K562 (cell line): Measurements from ENCODE around the gene FA2H. TPM values are rescaled to one million over a fixed set of nuclear protein-coding genes. Genes with fewer than 3 reads are reported as not detected.

Source experiments
- ATAC-seq: fragments of 200-7000 bp; cut with Tn5 transposase; 3 replicates; pipeline ENCODE4 v1.9.1; 2020; ENCODE audit warnings: moderate library complexity
- BruUV-seq: library from RNA; stranded (reverse); fragments of 400-500 nt; replicated peaks from 2 replicates; lab custom pipeline; 2021; lab: Mats Ljungman, UMichigan
- CTCF ChIA-PET: fragments of 300-600 bp; formaldehyde crosslinking; extraction: SDS; loops from one replicate; lab custom pipeline; 2021; ENCODE audit warnings: low intra/inter-chr PET ratio; lab: Yijun Ruan, JAX
- POLR2A ChIA-PET: fragments of 300-600, 350-650 bp; sonication (Branson Sonifier 250); formaldehyde crosslinking; extraction: SDS; loops from one replicate; lab custom pipeline; 2021; ENCODE audit warnings: antibody characterized with exemption, inconsistent platforms; lab: Yijun Ruan, JAX
- DNase-seq, 4 experiments: peaks; one replicate each; pipeline versions ENCODE4 v3.0.0 to v3.0.0-alpha.2; 2011 to 2018; ENCODE audit warnings: low spot score in 3 of 4, mixed read lengths in 3 of 4; ENCODE audit errors: extremely low read depth in 1 of 4
- FAIRE-seq: peaks from 2 replicates; lab custom pipeline; 2011; peaks lifted over from hg19 to GRCh38; lab: Jason Lieb, UNC
- H2AFZ ChIP-seq: 2 replicates; pipeline ENCODE4 v1.6.0; 2011; ENCODE audit warnings: low read depth, low read length, control low read depth, inconsistent platforms
- H3K27ac ChIP-seq: fragments of 200-600 bp; 3 replicates; pipeline ENCODE4 v1.8.0; 2011; ENCODE audit warnings: low read depth, mild to moderate bottlenecking, control low read depth, inconsistent platforms, low read length, moderate library complexity, mixed read lengths; ENCODE audit errors: extremely low read depth
- H3K27me3 ChIP-seq, 2 experiments: fragments of 300-600 bp in 1 of 2; 2 replicates in 1 of 2; 3 replicates in 1 of 2; pipeline versions ENCODE4 v1.6.0 to v1.8.0; 2011; ENCODE audit warnings: inconsistent platforms in 2 of 2, low read length in 2 of 2, mild to moderate bottlenecking in 1 of 2, mixed read lengths in 1 of 2, moderate library complexity in 1 of 2; ENCODE audit not compliant: control insufficient read depth in 2 of 2, insufficient read depth in 2 of 2
- H3K36me3 ChIP-seq: fragments of 300-600 bp; 3 replicates; pipeline ENCODE4 v1.8.0; 2011; ENCODE audit warnings: mild to moderate bottlenecking, low read length, inconsistent platforms; ENCODE audit not compliant: control insufficient read depth, insufficient read depth
- H3K4me1 ChIP-seq, 2 experiments: fragments of 200-600 bp in 1 of 2; replicated peaks in 1 of 2; 2 replicates in 1 of 2; 3 replicates in 1 of 2; pipeline versions ENCODE4 v1.5.1 to v1.8.0; 2011; ENCODE audit warnings: inconsistent platforms in 2 of 2, low read length in 2 of 2, mild to moderate bottlenecking in 1 of 2, mixed read lengths in 1 of 2, moderate library complexity in 1 of 2; ENCODE audit not compliant: control insufficient read depth in 2 of 2, insufficient read depth in 2 of 2
- H3K4me2 ChIP-seq: 2 replicates; pipeline ENCODE4 v1.6.1; 2011; ENCODE audit warnings: low read length, control low read depth, inconsistent platforms, mixed read lengths; ENCODE audit not compliant: insufficient read depth
- H3K4me3 ChIP-seq: fragments of 200-600 bp; sonication (generic), shearing (Covaris generic); 2 replicates; pipeline ENCODE4 v1.5.1; 2016; ENCODE audit warnings: control low read depth, inconsistent platforms
- H3K79me2 ChIP-seq: fragments of 200-600 bp; 3 replicates; pipeline ENCODE4 v1.8.0; 2011; ENCODE audit warnings: low read length, inconsistent platforms; ENCODE audit not compliant: control insufficient read depth, insufficient read depth
- H3K9ac ChIP-seq, 2 experiments: 2 replicates each; pipeline versions ENCODE4 v1.6.0 to v1.6.1; 2011; ENCODE audit warnings: low read depth in 2 of 2, low read length in 2 of 2, control low read depth in 1 of 2, inconsistent platforms in 1 of 2, mild to moderate bottlenecking in 1 of 2, mixed read lengths in 1 of 2; ENCODE audit not compliant: insufficient read depth in 1 of 2
- H3K9me1 ChIP-seq: one replicate; pipeline ENCODE4 v1.6.0; 2011; ENCODE audit warnings: inconsistent platforms, mild to moderate bottlenecking, low read length, moderate library complexity; ENCODE audit not compliant: control insufficient read depth, insufficient read depth
- H3K9me3 ChIP-seq: replicated peaks from 2 replicates; pipeline ENCODE4 v1.5.1; 2011; ENCODE audit warnings: low read depth, low read length, inconsistent platforms; ENCODE audit not compliant: control insufficient read depth, insufficient read depth
- H4K20me1 ChIP-seq: replicated peaks from 2 replicates; pipeline ENCODE4 v1.6.1; 2011; ENCODE audit warnings: low read length, inconsistent platforms, mixed read lengths; ENCODE audit not compliant: control insufficient read depth, insufficient read depth
- C11orf30 ChIP-seq: fragments of 450-650 bp; IDR thresholded peaks from 2 replicates; pipeline ENCODE4 v1.6.1; 2016; ENCODE audit warnings: low read depth, mild to moderate bottlenecking
- CBFA2T2 ChIP-seq: fragments of 450-650 bp; conservative IDR thresholded peaks from 2 replicates; pipeline ENCODE4 v1.6.1; 2017; ENCODE audit warnings: mild to moderate bottlenecking
- ETV5 ChIP-seq: sonication (generic); formaldehyde crosslinking; IDR thresholded peaks from 2 replicates; pipeline ENCODE4 v1.4.0; 2020; ENCODE audit warnings: low read depth, mild to moderate bottlenecking, missing genetic modification reagents
- IRF9 ChIP-seq: fragments of 450-650 bp; IDR thresholded peaks from 2 replicates; pipeline ENCODE4 v1.6.1; 2016; ENCODE audit warnings: missing biosample characterization, missing genetic modification characterization
- MNT ChIP-seq, 2 experiments: fragments of 450-650 bp; conservative IDR thresholded peaks; 2 replicates each; pipeline ENCODE4 v1.6.1; 2017; ENCODE audit warnings: mild to moderate bottlenecking in 2 of 2, moderate library complexity in 2 of 2
- MTA1 ChIP-seq: fragments of 450-650 bp; IDR thresholded peaks from 2 replicates; pipeline ENCODE4 v1.6.1; 2017; ENCODE audit warnings: borderline replicate concordance
- SNIP1 ChIP-seq: fragments of 450-650 bp; IDR thresholded peaks from 2 replicates; pipeline ENCODE4 v1.7.1; 2017; ENCODE audit warnings: low read depth, mild to moderate bottlenecking
- SRSF1 ChIP-seq: fragments of 200-400 bp; formaldehyde crosslinking; IDR thresholded peaks from 2 replicates; pipeline ENCODE4 v1.6.1; 2017; ENCODE audit warnings: mild to moderate bottlenecking, low read depth, low read length, moderate library complexity
- ZHX1 ChIP-seq: fragments of 150-350 bp; conservative IDR thresholded peaks from 2 replicates; pipeline ENCODE4 v1.6.1; 2014; ENCODE audit warnings: low read length
- ZNF253 ChIP-seq: fragments of 250-450 bp; sonication (Bioruptor Pico); conservative IDR thresholded peaks from 2 replicates; pipeline ENCODE4 v1.6.1; 2021; ENCODE audit warnings: mild to moderate bottlenecking
- ZNF766 ChIP-seq: fragments of 200-800 bp; sonication (Bioruptor generic); conservative IDR thresholded peaks from 2 replicates; pipeline ENCODE4 v1.6.1; 2016; ENCODE audit warnings: missing genetic modification characterization, missing compliant biosample characterization
- WGBS: fragments of 100-300 bp; shearing (Covaris generic); methylation state at CpG from one replicate; pipeline ENCODE4 v1.1.6; 2016; ENCODE audit warnings: low coverage, mixed read lengths; ENCODE audit not compliant: insufficient coverage; ENCODE audit errors: missing lambda C conversion rate; 5-methylcytosine and 5-hydroxymethylcytosine counted together
- in situ Hi-C: fragments of 300-500 bp; cut with MboI; formaldehyde crosslinking; loops from 4 replicates; pipeline ENCODE4 v1.15.0; 2018; ENCODE audit warnings: inconsistent platforms, mixed read lengths
- intact Hi-C: fragments of 100-400 bp; cut with micrococcal nuclease; formaldehyde crosslinking; loops from 2 replicates; pipeline ENCODE4 v1.14.2; 2022
- polyA plus RNA-seq, 8 experiments: library from polyadenylated mRNA; depleted of rRNA in 4 of 8; stranded (reverse) in 5 of 8; unstranded in 3 of 8; fragments of >200 nt; fragmentation: Nextera tagmentation in 2 of 8; fragmentation: Illumina TruSeq in 1 of 8; extraction: Ambion mirVana in 2 of 8; extraction: Trizol in 1 of 8; gene quantifications; 2 replicates each; pipeline versions ENCODE4 v1.2.1 to v1.2.3, GENCODE V29; 2011 to 2014; ENCODE audit warnings: inconsistent platforms in 1 of 8, missing spikeins in 1 of 8
- total RNA-seq, 7 experiments: library from RNA; depleted of rRNA in 6 of 7; stranded (reverse); fragments of >200 nt in 6 of 7; fragmentation: Illumina TruSeq in 2 of 7; extraction: Trizol in 2 of 7; gene quantifications; 2 replicates each; pipeline versions ENCODE4 v1.2.1 to v1.2.3, GENCODE V29; 2011 to 2021; ENCODE audit warnings: low replicate concordance in 1 of 7
- TF ChIP-seq, protein P1 (sequence below): fragments of 250-450 bp; sonication (Bioruptor Pico); IDR thresholded peaks from 2 replicates; pipeline ENCODE4 v1.5.1; 2021; ENCODE audit warnings: mild to moderate bottlenecking

FA2H gene
- total and polyA plus RNA-seq, 9 of the 15 experiments (the other 6 are each of a cell fraction or from before 2014, with no cell fraction given): not detected

DNA sequence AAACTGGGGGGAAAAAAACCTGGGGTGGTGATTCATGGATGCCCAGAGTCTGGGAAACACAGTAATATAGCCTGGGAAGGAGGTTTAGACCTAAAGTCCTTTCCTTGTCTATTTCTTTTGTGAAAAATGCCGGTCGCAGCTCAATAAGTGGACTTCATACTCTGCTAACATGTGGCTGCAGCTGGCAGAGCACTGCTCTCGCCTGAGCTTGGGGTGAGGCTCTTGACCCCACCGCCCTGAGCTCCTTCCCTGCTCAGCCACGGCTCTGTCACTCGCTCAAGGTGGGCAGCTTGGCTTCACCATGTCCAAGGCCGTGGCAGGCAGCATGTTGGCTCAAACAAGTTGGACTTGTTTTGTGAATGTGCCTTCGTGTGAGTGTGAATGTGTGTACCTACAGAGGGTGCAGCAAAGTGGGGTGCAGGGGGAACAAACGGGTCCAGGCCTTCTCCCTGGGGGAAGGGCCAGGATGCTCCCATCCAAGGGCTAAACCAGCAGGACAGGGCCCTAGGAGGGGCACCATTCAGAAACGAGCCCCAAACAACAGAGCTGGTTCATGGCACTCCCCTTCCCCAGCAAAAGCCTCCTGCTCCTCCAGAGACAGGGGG is 4.9 kb downstream of the FA2H start (continued):
- TF ChIP-seq SNIP1 (no peak), IRF9 (tag) (no peak), ZNF766 (CRISPR knock-in tag) (no peak), MNT (conservative IDR thresholded peaks at IDR 0.05) (no peak), CBFA2T2 (no peak)

DNA sequence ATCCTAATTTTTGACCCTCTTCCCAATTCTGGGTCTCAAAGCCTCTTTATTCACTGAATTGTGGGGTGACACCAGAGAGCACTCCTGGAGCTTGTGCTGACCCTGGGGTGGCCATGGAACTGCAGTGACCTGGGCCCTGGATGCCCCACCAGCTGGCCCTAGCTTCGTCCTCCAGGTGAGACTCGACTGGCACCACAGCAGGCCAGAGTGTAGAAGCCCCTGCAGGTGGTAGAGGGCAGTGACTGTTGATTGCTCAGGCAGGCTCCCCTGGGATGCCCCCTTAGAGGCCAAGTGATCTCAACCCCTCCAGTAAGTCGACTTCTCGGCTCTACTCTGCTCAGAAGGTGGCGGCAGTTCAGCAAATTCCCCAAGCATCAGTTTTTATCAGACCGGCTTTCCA is 6.4 kb downstream of the FA2H start:
- Histone ChIP-seq H3K4me1 (no peaks in the 10 kb centered on the region), H3K4me2 (no peak overlapping the region), H3K27ac (no peak overlapping the region), H3K36me3 (no peaks in the 10 kb centered on the region), H4K20me1 (0 out of 2 replicates have a peak, but pooled peaks cover 3% of the 10 kb centered on the region), H2AFZ (no peak overlapping the region), H3K9me1 (no peaks in the 10 kb centered on the region), H3K9ac (no peak overlapping the region), H3K4me3 (no peak overlapping the region), H3K27me3 (peaks cover 27 to 64% of the 10 kb centered on the region in 2 experiments), H3K9me3 (no peaks in the 10 kb centered on the region), H3K79me2 (no peaks in the 10 kb centered on the region)
- CTCF ChIA-PET: interaction anchor here (1.4 kb wide), 1 partner anchor 94 kb away, joined by 6 read pairs; no protein-coding TSS in a partner anchor
- ATAC-seq: no peak
- POLR2A ChIA-PET: no interaction called here
- intact Hi-C loops: no loop called here
- no peak for DNase-seq
- WGBS: 2% methylated on average over 6 of the region's 6 CpGs
- no peak for FAIRE-seq
- in situ Hi-C loops: no loop called here
- BruUV-seq: no TSS peak
- no peak for TF ChIP-seq ETV5 (CRISPR knock-in tag)
- TF ChIP-seq C11orf30: no peak
- no peak for TF ChIP-seq ZNF253
- no peak for TF ChIP-seq SRSF1
- TF ChIP-seq, protein P1, sequence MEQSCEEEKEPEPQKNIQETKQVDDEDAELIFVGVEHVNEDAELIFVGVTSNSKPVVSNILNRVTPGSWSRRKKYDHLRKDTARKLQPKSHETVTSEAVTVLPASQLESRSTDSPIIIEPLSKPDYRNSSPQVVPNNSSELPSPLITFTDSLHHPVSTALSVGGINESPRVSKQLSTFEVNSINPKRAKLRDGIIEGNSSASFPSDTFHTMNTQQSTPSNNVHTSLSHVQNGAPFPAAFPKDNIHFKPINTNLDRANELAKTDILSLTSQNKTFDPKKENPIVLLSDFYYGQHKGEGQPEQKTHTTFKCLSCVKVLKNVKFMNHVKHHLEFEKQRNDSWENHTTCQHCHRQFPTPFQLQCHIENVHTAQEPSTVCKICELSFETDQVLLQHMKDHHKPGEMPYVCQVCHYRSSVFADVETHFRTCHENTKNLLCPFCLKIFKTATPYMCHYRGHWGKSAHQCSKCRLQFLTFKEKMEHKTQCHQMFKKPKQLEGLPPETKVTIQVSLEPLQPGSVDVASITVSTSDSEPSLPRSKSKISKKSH (CRISPR knock-in tag): no peak
- no peak for TF ChIP-seq ZHX1
- TF ChIP-seq MTA1: no peak
